ENCODE results near the gene FAM161B. TPM values are rescaled to one million over a fixed set of nuclear protein-coding genes. Genes with fewer than 3 reads are reported as not detected.

The FAM161B gene
- total and polyA plus RNA-seq, 2 of the 13 experiments (the other 11 are each of a cell fraction or from before 2014, with no cell fraction given) = 1.6 to 2.0 TPM

DNA sequence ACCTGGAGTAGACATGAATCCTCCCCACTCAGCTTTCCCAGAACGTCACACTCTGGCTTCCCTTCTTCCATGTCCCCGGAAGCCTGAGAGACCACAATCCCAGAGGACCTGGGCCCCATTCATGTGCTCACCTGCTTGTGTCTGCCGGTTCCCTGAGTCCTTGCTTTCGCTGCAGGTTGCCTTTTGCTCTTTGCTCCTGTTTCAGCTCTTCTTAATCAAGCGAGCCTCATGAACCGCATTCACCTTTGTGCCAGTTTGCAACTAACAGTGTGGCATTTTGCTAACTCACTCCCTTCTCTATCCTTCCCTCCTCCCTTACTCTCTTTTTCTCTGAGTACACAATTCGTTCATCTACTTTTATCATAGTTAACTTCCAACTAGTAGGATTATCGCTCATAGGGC lies 46.1 kb upstream of the FAM161B start (continued):
- TF ChIP-seq, protein P1, sequence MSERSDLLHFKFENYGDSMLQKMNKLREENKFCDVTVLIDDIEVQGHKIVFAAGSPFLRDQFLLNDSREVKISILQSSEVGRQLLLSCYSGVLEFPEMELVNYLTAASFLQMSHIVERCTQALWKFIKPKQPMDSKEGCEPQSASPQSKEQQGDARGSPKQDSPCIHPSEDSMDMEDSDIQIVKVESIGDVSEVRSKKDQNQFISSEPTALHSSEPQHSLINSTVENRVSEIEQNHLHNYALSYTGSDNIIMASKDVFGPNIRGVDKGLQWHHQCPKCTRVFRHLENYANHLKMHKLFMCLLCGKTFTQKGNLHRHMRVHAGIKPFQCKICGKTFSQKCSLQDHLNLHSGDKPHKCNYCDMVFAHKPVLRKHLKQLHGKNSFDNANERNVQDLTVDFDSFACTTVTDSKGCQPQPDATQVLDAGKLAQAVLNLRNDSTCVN (CRISPR knock-in tag; IDR thresholded peaks at IDR 0.05; ENCODE audit: borderline replicate concordance) = 0 out of 2 replicates have a peak, but pooled peaks have one; percentile 33
- TF ChIP-seq SNRNP70 (IDR thresholded peaks at IDR 0.05; ENCODE audit: low read depth, low read length) (no peak), SMAD3 (CRISPR knock-in tag; IDR thresholded peaks at IDR 0.05) (no peak), FOXA1 (IDR thresholded peaks at IDR 0.05) (no peak), FOXA1 (CRISPR knock-in tag; IDR thresholded peaks at IDR 0.05) (0 out of 2 replicates have a peak, but pooled peaks have one; percentile 11), NR2C2 (CRISPR knock-in tag; IDR thresholded peaks at IDR 0.05; ENCODE audit: borderline replicate concordance) (no peak), ZFX (CRISPR knock-in tag; IDR thresholded peaks at IDR 0.05; ENCODE audit: low read depth) (peak; percentile 41; the same call in 1 of the 2 replicates), KDM3A (CRISPR knock-in tag; IDR thresholded peaks at IDR 0.05; ENCODE audit: low read depth) (peak; percentile 47; the same call in 1 of the 2 replicates), ATM (IDR thresholded peaks at IDR 0.05; ENCODE audit: borderline replicate concordance) (no peak), PPARG (CRISPR knock-in tag; conservative IDR thresholded peaks at IDR 0.05) (peak; percentile 97), ETV6 (CRISPR knock-in tag; conservative IDR thresholded peaks at IDR 0.05) (no peak), KDM1A (CRISPR knock-in tag; IDR thresholded peaks at IDR 0.05) (no peak), RXRA (CRISPR knock-in tag; IDR thresholded peaks at IDR 0.05) (peak; percentile 80; the same call in 1 of the 2 replicates)
- TF ChIP-seq, protein P2, sequence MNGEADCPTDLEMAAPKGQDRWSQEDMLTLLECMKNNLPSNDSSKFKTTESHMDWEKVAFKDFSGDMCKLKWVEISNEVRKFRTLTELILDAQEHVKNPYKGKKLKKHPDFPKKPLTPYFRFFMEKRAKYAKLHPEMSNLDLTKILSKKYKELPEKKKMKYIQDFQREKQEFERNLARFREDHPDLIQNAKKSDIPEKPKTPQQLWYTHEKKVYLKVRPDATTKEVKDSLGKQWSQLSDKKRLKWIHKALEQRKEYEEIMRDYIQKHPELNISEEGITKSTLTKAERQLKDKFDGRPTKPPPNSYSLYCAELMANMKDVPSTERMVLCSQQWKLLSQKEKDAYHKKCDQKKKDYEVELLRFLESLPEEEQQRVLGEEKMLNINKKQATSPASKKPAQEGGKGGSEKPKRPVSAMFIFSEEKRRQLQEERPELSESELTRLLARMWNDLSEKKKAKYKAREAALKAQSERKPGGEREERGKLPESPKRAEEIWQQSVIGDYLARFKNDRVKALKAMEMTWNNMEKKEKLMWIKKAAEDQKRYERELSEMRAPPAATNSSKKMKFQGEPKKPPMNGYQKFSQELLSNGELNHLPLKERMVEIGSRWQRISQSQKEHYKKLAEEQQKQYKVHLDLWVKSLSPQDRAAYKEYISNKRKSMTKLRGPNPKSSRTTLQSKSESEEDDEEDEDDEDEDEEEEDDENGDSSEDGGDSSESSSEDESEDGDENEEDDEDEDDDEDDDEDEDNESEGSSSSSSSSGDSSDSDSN (CRISPR knock-in tag; IDR thresholded peaks at IDR 0.05) = peak; percentile 50
- TF ChIP-seq, protein P3, sequence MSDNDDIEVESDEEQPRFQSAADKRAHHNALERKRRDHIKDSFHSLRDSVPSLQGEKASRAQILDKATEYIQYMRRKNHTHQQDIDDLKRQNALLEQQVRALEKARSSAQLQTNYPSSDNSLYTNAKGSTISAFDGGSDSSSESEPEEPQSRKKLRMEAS (IDR thresholded peaks at IDR 0.05) = 0 out of 2 replicates have a peak, but pooled peaks have one; percentile 34
- TF ChIP-seq, protein P4, sequence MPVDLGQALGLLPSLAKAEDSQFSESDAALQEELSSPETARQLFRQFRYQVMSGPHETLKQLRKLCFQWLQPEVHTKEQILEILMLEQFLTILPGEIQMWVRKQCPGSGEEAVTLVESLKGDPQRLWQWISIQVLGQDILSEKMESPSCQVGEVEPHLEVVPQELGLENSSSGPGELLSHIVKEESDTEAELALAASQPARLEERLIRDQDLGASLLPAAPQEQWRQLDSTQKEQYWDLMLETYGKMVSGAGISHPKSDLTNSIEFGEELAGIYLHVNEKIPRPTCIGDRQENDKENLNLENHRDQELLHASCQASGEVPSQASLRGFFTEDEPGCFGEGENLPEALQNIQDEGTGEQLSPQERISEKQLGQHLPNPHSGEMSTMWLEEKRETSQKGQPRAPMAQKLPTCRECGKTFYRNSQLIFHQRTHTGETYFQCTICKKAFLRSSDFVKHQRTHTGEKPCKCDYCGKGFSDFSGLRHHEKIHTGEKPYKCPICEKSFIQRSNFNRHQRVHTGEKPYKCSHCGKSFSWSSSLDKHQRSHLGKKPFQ (CRISPR knock-in tag; IDR thresholded peaks at IDR 0.05; ENCODE audit: insufficient replicate concordance) = no peak
- TF ChIP-seq, protein P5, sequence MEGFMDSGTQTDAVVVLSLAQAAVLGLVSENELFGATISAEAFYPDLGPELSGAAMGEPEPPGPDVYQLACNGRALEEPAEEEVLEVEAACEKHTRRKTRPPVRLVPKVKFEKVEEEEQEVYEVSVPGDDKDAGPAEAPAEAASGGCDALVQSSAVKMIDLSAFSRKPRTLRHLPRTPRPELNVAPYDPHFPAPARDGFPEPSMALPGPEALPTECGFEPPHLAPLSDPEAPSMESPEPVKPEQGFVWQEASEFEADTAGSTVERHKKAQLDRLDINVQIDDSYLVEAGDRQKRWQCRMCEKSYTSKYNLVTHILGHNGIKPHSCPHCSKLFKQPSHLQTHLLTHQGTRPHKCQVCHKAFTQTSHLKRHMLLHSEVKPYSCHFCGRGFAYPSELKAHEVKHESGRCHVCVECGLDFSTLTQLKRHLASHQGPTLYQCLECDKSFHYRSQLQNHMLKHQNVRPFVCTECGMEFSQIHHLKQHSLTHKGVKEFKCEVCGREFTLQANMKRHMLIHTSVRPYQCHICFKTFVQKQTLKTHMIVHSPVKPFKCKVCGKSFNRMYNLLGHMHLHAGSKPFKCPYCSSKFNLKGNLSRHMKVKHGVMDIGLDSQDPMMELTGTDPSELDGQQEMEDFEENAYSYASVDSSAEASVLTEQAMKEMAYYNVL (CRISPR knock-in tag; IDR thresholded peaks at IDR 0.05; ENCODE audit: borderline replicate concordance) = peak; percentile 99
- TF ChIP-seq, protein P6, sequence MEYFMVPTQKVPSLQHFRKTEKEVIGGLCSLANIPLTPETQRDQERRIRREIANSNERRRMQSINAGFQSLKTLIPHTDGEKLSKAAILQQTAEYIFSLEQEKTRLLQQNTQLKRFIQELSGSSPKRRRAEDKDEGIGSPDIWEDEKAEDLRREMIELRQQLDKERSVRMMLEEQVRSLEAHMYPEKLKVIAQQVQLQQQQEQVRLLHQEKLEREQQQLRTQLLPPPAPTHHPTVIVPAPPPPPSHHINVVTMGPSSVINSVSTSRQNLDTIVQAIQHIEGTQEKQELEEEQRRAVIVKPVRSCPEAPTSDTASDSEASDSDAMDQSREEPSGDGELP (IDR thresholded peaks at IDR 0.05; ENCODE audit: borderline replicate concordance, low read depth) = 0 out of 2 replicates have a peak, but pooled peaks have one; percentile 12
- TF ChIP-seq, protein P7, sequence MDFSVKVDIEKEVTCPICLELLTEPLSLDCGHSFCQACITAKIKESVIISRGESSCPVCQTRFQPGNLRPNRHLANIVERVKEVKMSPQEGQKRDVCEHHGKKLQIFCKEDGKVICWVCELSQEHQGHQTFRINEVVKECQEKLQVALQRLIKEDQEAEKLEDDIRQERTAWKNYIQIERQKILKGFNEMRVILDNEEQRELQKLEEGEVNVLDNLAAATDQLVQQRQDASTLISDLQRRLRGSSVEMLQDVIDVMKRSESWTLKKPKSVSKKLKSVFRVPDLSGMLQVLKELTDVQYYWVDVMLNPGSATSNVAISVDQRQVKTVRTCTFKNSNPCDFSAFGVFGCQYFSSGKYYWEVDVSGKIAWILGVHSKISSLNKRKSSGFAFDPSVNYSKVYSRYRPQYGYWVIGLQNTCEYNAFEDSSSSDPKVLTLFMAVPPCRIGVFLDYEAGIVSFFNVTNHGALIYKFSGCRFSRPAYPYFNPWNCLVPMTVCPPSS (IDR thresholded peaks at IDR 0.05) = no peak

All from HepG2 (cell line).